Chondrocyte (in vitro differentiated cells): ENCODE results near the gene MAML3. TPM values are rescaled to one million over a fixed set of nuclear protein-coding genes. Genes with fewer than 3 reads are reported as not detected.

Source experiments
- DNase-seq: peaks from one replicate; pipeline ENCODE4 v3.0.0; 2021; ENCODE audit warnings: mixed read lengths, low spot score
- H3K27ac Mint-ChIP-seq: one replicate; pipeline ENCODE4 v1.8.0; 2021; ENCODE audit warnings: mild to moderate bottlenecking, moderate library complexity, mixed read lengths; ENCODE audit not compliant: unreplicated experiment
- H3K27me3 Mint-ChIP-seq: 2 replicates; pipeline ENCODE4 v1.8.0; 2021; ENCODE audit warnings: low read depth, mixed read lengths
- H3K36me3 Mint-ChIP-seq: 2 replicates; pipeline ENCODE4 v1.8.0; 2021; ENCODE audit warnings: low read depth, mixed read lengths
- H3K4me1 Mint-ChIP-seq: 2 replicates; pipeline ENCODE4 v1.8.0; 2021; ENCODE audit warnings: low read depth, mild to moderate bottlenecking, mixed read lengths
- H3K4me3 Mint-ChIP-seq: one replicate; pipeline ENCODE4 v1.8.0; 2021; ENCODE audit warnings: mild to moderate bottlenecking, moderate library complexity, mixed read lengths; ENCODE audit not compliant: unreplicated experiment
- H3K9me3 Mint-ChIP-seq: 2 replicates; pipeline ENCODE4 v1.8.0; 2021; ENCODE audit warnings: low read depth, mixed read lengths
- CTCF ChIP-seq: fragments of 200-600 bp; sonication (generic); IDR thresholded peaks from 2 replicates; pipeline ENCODE4 v1.5.0; 2021; ENCODE audit warnings: antibody characterized with exemption, mild to moderate bottlenecking, moderate library complexity
- total RNA-seq: library from RNA; stranded (reverse); gene quantifications from 3 replicates; pipeline ENCODE4 v1.2.1, GENCODE V29; 2021

Gene MAML3
- total RNA-seq, 1 donor from 2014 or later: 1.6 TPM

GRCh38 chr4:140130677-140131076 is 23.3 kb downstream of the MAML3 start:
- H3K27me3 Mint-ChIP-seq: no peaks in the 10 kb centered on the region
- no peaks in the 10 kb centered on the region for H3K36me3 Mint-ChIP-seq
- no peak overlapping the region for H3K4me3 Mint-ChIP-seq
- DNase-seq: no peak
- H3K4me1 Mint-ChIP-seq: peaks cover 2% of the 10 kb centered on the region
- no peak overlapping the region for H3K27ac Mint-ChIP-seq
- no peaks in the 10 kb centered on the region for H3K9me3 Mint-ChIP-seq
- no peak for TF ChIP-seq CTCF

- Mint-ChIP-seq H3K4me3 (no peak overlapping the region), H3K27me3 (no peaks in the 10 kb centered on the region), H3K36me3 (no peaks in the 10 kb centered on the region), H3K27ac (no peak overlapping the region), H3K4me1 (no peaks in the 10 kb centered on the region), H3K9me3 (no peaks in the 10 kb centered on the region)
- TF ChIP-seq CTCF: no peak
- DNase-seq: no peak
These were observed 26.6 kb downstream of the MAML3 start for GRCh38 chr4:140127422-140127821.

DNA sequence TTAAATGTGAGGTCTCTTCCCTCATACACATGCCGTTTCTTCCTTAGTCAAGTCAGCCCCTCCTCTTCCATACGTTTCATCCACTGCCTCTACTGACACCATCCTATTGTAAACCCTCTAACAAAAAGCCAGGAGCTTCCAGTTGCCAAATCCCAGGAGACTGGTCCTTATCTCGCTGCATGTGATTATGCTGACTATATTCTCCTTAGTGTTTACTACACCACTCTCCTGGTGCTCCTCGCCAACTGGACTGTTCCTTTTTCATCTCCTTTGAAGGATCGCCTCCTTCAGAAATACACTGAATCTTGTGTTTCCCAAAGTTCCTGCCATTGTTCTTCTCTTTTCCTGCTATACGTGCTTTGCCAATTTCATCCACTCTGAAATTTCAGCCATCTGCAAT is 27.7 kb downstream of the MAML3 start:
- no peak overlapping the region for H3K27ac Mint-ChIP-seq
- no peak for DNase-seq
- no peaks in the 10 kb centered on the region for H3K9me3 Mint-ChIP-seq
- H3K36me3 Mint-ChIP-seq: no peaks in the 10 kb centered on the region
- no peak overlapping the region for H3K4me3 Mint-ChIP-seq
- H3K27me3 Mint-ChIP-seq: no peaks in the 10 kb centered on the region
- no peak for TF ChIP-seq CTCF
- no peaks in the 10 kb centered on the region for H3K4me1 Mint-ChIP-seq

DNA sequence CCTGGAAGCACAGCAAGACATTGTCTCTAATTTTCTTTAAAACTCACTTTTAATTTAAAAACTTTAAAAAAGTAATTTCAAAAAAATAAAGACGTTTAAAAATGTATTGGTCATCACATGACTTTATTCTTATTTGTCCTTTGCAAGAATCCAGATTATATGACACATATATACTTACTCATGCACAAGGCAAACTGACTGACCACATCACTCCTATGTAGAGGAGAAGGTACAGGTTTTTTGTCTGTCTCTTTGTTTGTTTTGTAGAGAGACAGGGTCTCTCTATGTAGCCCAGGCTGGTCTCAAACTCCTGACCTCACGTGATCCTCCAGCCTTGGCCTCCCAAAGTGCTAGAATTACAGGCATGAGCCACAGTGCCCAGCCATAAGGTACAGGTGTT is 28.6 kb downstream of the MAML3 start:
- no peaks in the 10 kb centered on the region for H3K36me3 Mint-ChIP-seq
- H3K9me3 Mint-ChIP-seq: no peaks in the 10 kb centered on the region
- H3K4me1 Mint-ChIP-seq: no peaks in the 10 kb centered on the region
- no peaks in the 10 kb centered on the region for H3K27me3 Mint-ChIP-seq
- H3K27ac Mint-ChIP-seq: no peak overlapping the region
- no peak overlapping the region for H3K4me3 Mint-ChIP-seq
- TF ChIP-seq CTCF: no peak
- DNase-seq: no peak

DNA sequence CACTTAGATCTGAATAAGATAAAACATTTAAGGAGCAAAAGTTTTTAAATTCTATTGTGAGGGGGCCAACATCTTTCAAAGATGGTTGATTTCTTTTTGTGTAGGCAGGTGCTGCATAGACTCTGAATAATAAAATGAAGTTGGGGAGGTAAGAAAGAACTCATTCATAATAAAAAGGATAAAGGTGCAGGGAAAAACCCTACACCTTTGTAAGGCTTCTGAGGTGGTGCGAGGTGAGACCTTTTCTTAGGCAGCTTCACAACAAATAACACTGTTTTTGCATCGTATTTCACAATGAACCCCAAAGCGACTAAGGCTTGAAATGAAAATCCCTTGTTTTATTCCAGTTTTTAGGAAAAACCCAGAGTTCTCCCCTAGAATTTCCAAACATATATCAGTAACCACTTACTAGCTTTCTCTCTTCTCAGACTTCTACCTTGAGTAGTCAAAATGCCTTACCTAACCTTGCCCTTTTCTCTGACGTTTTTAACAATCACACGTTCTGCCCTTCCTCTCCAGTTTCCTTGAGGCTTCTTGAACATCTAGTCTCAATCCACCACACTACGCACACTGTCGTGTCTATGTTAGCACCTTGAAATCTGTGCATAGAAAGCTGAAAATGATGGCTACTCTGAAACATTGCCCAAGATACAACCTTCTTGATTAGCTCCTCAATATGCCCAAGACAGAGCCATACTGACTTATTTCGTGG is 30.2 kb downstream of the MAML3 start:
- Mint-ChIP-seq H3K36me3 (no peaks in the 10 kb centered on the region), H3K9me3 (no peaks in the 10 kb centered on the region), H3K4me1 (no peaks in the 10 kb centered on the region), H3K27me3 (no peaks in the 10 kb centered on the region), H3K4me3 (no peak overlapping the region), H3K27ac (no peak overlapping the region)
- no peak for TF ChIP-seq CTCF
- no peak for DNase-seq
